IgD-negative memory B cell (primary cell): ENCODE results near the gene PTPN2. TPM values are rescaled to one million over a fixed set of nuclear protein-coding genes. Genes with fewer than 3 reads are reported as not detected.

Experiments
- H3K27ac Mint-ChIP-seq, 3 donors: one replicate each; pipeline ENCODE4 v1.8.0; 2020 to 2022; ENCODE audit warnings: mild to moderate bottlenecking in 3 of 3, mixed read lengths in 3 of 3, moderate library complexity in 1 of 3
- H3K27me3 Mint-ChIP-seq: one replicate; pipeline ENCODE4 v1.8.0; 2021; ENCODE audit warnings: mixed read lengths
- H3K36me3 Mint-ChIP-seq: one replicate; pipeline ENCODE4 v1.8.0; 2020; ENCODE audit warnings: mild to moderate bottlenecking, mixed read lengths
- H3K4me1 Mint-ChIP-seq, 3 donors: one replicate each; pipeline ENCODE4 v1.8.0; 2020 to 2022; ENCODE audit warnings: mixed read lengths in 3 of 3, mild to moderate bottlenecking in 1 of 3
- H3K4me3 Mint-ChIP-seq, 4 donors: one replicate each; pipeline ENCODE4 v1.8.0; 2020 to 2022; ENCODE audit warnings: mild to moderate bottlenecking in 4 of 4, mixed read lengths in 4 of 4, moderate library complexity in 3 of 4
- H3K9me3 Mint-ChIP-seq, 3 donors: one replicate each; pipeline ENCODE4 v1.8.0; 2020 to 2021; ENCODE audit warnings: mixed read lengths in 3 of 3, mild to moderate bottlenecking in 1 of 3
- polyA plus RNA-seq: library from polyadenylated mRNA; unstranded; fragments of 300-500 nt; fragmentation: Illumina TruSeq; gene quantifications from one replicate; pipeline ENCODE4 v1.2.3, GENCODE V29; 2021

The PTPN2 gene
- polyA plus RNA-seq, 1 donor from 2014 or later = 97.8 TPM

- H3K36me3 Mint-ChIP-seq = peaks cover 16% of the 10 kb centered on the region
- peak overlapping the region in 1 of 3 donors; percentile 20 for H3K27ac Mint-ChIP-seq
- H3K9me3 Mint-ChIP-seq = no peaks in the 10 kb centered on the region
- H3K4me1 Mint-ChIP-seq = peaks cover 33 to 54% (median 51%) of the 10 kb centered on the region in 3 donors
- peak overlapping the region in 1 of 4 donors; percentile 65 for H3K4me3 Mint-ChIP-seq
- H3K27me3 Mint-ChIP-seq = no peaks in the 10 kb centered on the region
Measured at GRCh38 chr18:12857215-12857905, 26.7 kb downstream of the PTPN2 start.

DNA sequence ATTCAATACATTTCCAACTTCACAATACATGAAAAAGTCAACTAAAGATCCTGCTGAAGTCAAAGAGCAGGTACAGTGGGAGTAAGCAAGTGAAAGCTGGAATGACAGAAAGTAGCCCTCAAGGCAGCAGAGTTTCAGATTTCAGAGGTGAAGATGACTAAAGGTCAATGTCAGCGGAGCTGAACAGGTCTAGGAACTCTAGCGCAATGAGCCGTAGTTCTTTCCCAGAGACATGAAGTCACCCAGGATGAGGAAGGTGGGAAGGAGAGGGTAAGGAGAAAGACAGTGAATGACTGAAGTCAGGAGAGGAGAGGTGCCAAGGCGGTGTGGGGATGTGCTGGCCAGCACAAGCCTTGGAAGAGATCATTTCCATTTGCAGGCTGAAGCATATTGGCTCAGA, 28.1 kb downstream of the PTPN2 start:
- Mint-ChIP-seq H3K4me1 (peaks cover 28 to 42% (median 36%) of the 10 kb centered on the region in 3 donors), H3K27ac (peak overlapping the region in 2 of 3 donors; percentile 26 to 45), H3K4me3 (peak overlapping the region in 1 of 4 donors; percentile 70), H3K27me3 (no peaks in the 10 kb centered on the region), H3K36me3 (peaks cover 19% of the 10 kb centered on the region), H3K9me3 (no peaks in the 10 kb centered on the region)

DNA sequence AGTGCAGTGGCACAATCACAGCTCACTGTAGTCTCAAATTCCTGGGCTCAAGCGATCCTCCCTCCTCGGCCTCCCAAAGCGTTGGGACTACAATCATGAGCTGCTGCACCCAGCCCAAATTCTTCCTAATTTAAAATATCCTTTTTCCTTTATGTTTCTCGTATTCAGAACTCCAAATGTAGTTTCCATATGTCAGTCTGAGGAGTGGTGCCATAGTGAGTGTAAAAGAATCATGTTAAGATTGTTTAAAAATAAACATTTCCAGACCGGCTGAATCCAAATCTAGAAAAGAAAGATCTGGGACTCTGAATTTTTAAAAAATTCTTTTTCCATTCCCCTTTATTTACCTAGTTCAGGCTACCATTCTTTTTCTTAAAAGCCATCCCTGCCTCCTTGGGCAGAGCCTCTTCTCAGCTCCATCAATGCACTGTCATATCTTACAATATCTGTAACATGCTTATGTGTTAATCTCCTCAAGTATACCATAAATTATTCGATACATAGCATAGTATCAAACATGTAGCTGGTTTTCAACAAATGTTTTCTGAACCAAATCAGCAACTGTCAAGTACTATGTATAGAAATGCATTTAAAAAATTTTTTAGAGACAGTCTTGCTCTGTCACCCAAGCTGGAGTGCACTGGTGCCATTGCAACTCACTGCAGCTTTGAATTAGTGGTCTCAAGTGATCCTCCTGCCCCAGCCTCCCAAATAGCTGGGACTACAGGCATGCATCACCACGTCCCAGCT, 31.3 kb downstream of the PTPN2 start:
- Mint-ChIP-seq H3K27me3 (no peaks in the 10 kb centered on the region), H3K27ac (no peak overlapping the region), H3K36me3 (peaks cover 12% of the 10 kb centered on the region), H3K9me3 (no peaks in the 10 kb centered on the region), H3K4me3 (no peak overlapping the region), H3K4me1 (peaks cover 19 to 28% (median 28%) of the 10 kb centered on the region in 3 donors)

DNA sequence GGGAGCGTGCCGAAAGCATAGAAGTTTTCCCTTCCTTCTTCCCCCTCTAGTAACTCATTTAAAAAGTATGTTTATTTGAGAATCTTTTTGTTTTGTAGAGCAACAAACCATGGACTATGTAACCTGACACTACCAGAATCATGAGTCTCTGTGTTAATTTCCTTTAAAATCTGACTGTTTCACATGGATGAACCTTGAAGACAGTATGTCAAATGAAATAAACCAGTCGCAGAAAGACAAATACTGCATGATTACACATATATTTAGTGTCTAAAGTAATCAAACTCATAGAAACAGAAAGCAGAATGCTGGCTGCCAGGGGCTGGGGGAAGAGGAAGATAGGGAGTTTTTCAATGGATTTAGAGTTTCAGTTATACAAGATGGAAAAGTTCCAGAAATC, 32.3 kb downstream of the PTPN2 start:
- Mint-ChIP-seq H3K4me1 (peaks cover 15 to 24% (median 22%) of the 10 kb centered on the region in 3 donors), H3K4me3 (no peak overlapping the region), H3K36me3 (peaks cover 12% of the 10 kb centered on the region), H3K27me3 (no peaks in the 10 kb centered on the region), H3K27ac (no peak overlapping the region), H3K9me3 (no peaks in the 10 kb centered on the region)

DNA sequence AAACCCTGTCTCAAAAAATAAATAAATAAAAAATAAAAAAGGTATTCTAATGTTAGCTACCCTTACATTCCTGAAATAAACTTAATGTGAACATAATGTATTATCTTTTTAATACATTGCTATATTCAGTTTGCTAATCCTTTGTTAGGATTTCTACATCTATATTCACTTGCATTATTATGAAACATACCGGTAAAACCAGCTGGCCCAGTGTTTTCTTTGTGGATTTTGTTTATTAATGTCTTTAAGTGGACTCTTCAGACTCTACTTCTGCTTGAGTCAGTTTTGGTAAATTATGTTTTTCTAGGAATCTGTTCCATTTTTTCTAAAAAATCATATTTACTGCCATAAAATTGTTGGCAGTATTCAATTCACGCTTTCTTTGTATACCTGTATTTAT, 34.5 kb downstream of the PTPN2 start:
- no peak overlapping the region for H3K27ac Mint-ChIP-seq
- H3K4me3 Mint-ChIP-seq = peak overlapping the region in 1 of 4 donors; percentile 18
- H3K27me3 Mint-ChIP-seq = no peaks in the 10 kb centered on the region
- no peaks in the 10 kb centered on the region for H3K9me3 Mint-ChIP-seq
- H3K36me3 Mint-ChIP-seq = peaks cover 6% of the 10 kb centered on the region
- H3K4me1 Mint-ChIP-seq = peaks cover 23 to 28% (median 27%) of the 10 kb centered on the region in 3 donors

GRCh38 chr18:12848405-12848804, 35.6 kb downstream of the PTPN2 start:
- Mint-ChIP-seq H3K4me3 (no peak overlapping the region), H3K36me3 (peaks cover 6% of the 10 kb centered on the region), H3K27me3 (no peaks in the 10 kb centered on the region), H3K27ac (no peak overlapping the region), H3K9me3 (no peaks in the 10 kb centered on the region), H3K4me1 (peaks cover 27 to 37% (median 30%) of the 10 kb centered on the region in 3 donors)

DNA sequence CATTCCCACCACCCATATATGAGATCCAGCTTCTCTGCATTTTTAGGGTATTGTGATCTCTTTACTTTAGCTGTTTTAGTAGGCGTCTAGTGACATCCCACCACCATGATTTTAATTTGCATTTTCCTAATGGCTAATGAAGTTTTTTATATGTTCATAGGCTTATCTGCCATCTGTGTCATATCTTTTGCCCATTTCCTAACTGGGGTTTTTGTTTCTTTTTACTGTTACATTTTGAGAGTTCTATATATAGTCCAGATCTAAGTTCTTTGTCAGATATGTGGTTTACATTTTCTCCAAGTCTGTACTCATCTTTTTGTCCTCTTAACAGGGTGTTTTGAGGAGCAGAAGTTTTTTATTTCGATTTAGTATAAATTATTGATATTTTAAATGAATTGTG, 39.6 kb downstream of the PTPN2 start:
- peaks cover 36 to 52% (median 50%) of the 10 kb centered on the region in 3 donors for H3K4me1 Mint-ChIP-seq
- peak overlapping the region; percentile 51 to 67 (median 63) for H3K27ac Mint-ChIP-seq
- peaks cover 6% of the 10 kb centered on the region for H3K36me3 Mint-ChIP-seq
- no peaks in the 10 kb centered on the region for H3K27me3 Mint-ChIP-seq
- H3K9me3 Mint-ChIP-seq = no peaks in the 10 kb centered on the region
- no peak overlapping the region for H3K4me3 Mint-ChIP-seq

DNA sequence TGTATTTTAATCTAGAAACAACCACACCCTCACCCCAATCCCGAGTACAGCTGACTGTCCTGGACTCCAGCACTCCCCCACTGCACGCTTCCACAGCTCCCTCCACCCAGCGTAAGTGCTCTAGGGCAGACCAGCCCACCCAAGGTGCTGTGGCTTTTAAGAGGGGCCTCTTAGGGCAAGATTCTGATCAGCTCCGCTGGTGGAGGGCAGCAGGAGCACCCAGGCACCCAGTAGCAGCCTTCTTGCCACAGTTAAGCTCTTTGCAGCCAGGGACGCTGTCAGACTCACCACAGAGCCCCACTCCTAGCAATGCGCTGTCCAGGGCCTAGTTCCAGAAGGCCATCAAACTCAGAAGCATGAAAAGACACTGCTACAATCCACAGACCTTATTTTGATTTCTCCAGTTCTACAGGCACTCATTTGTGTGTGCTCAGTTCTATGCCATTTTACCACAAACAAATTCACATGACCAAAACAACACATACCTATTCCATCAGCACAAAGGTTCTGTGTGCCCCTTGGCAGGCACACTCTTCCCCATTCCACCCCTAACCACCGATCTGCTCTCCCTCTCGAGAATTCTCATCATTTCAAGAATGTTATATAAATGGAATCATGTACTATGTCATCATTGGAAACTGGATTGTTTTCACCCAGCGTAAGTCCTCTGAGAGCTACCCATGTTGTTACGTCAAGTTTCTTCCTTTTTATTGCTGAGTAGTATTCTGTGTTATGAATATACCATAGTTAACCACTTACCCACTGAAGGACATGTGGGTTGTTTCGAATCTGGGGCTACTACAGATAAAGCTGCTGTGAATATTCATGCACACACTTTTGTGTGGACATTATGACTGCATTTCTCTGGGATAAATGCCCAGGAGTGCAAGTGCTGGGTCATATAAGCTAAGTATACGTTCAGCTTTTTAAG, 40.4 kb downstream of the PTPN2 start:
- H3K36me3 Mint-ChIP-seq = peaks cover 6% of the 10 kb centered on the region
- H3K4me1 Mint-ChIP-seq = peaks cover 39 to 58% (median 49%) of the 10 kb centered on the region in 3 donors
- H3K27me3 Mint-ChIP-seq = no peaks in the 10 kb centered on the region
- H3K4me3 Mint-ChIP-seq = peak overlapping the region in 2 of 4 donors; percentile 1 to 19
- H3K9me3 Mint-ChIP-seq = no peaks in the 10 kb centered on the region
- H3K27ac Mint-ChIP-seq = peak overlapping the region; percentile 51 to 67 (median 63)

DNA sequence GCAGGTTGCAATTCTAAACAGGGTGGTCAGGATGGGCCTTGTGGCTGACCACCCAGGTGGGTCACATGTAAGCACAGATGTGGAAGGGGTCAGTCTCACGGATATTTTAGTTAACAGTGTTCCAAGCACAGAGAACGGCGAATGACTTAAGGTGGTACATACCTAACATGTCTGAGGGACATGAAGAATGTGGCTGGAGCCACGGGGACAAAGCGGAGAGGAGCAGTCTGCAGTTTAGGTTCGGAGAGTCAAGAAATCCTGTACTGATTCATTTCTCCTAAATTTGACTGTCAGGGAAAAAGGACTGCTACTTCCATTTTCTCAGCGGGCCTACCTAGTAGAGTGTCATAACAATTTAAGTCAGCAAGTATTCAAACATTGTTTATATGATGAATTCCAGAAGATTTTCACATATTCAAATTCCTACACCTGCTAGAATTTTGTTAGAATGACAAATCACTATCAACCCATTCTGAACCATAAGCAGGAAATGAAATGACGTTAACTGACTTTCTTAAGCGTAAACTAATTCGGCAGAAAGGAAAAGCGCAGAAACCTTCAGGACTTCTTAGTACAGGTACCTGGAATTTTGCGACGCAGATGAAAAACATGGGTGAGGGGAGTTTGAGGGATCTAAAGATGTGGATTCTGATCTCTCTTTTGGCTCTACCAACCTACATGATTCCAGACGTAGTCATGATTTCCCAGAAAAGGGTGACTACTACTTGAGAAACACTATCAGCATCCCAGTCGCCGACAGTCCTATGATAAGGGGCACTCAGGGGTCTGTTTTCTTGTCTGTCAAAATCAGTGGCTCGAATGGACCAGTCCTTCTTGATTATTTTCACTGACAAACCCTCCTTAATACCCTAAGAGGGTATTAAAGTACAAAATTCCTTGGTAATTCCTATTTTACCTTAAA, 41.3 kb downstream of the PTPN2 start:
- Mint-ChIP-seq H3K27ac (peak overlapping the region in 2 of 3 donors; percentile 14 to 67), H3K36me3 (peaks cover 6% of the 10 kb centered on the region), H3K9me3 (no peaks in the 10 kb centered on the region), H3K4me3 (peak overlapping the region in 2 of 4 donors; percentile 20 to 41), H3K4me1 (peaks cover 43 to 63% (median 55%) of the 10 kb centered on the region in 3 donors), H3K27me3 (no peaks in the 10 kb centered on the region)

GRCh38 chr18:12841070-12841469, 43.0 kb downstream of the PTPN2 start:
- H3K27me3 Mint-ChIP-seq = no peaks in the 10 kb centered on the region
- H3K4me3 Mint-ChIP-seq = peak overlapping the region in 2 of 4 donors; percentile 81 to 82
- peaks cover 6% of the 10 kb centered on the region for H3K36me3 Mint-ChIP-seq
- H3K4me1 Mint-ChIP-seq = peaks cover 38 to 53% (median 53%) of the 10 kb centered on the region in 3 donors
- no peaks in the 10 kb centered on the region for H3K9me3 Mint-ChIP-seq
- peak overlapping the region; percentile 76 to 90 (median 80) for H3K27ac Mint-ChIP-seq

DNA sequence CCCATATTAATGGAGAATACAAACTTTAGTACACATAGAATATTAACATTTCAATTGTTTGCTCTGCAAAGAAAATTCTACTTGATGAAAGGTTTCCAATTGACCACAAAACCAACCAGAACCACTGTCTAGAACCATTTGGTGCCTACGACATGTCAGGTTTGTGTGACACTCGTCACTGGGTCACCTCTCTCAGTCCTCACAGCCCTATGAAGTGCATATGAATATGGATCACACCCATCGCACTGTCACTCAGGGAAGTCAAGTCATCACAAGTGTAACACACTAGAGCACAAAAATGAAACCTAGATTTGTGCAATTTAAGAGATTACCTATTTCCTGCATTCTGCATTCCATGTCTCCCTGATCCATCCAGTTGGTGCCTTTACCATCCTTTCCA, 43.7 kb downstream of the PTPN2 start:
- no peaks in the 10 kb centered on the region for H3K27me3 Mint-ChIP-seq
- H3K4me3 Mint-ChIP-seq = peak overlapping the region; percentile 13 to 87 (median 82)
- peak overlapping the region; percentile 76 to 98 (median 90) for H3K27ac Mint-ChIP-seq
- H3K36me3 Mint-ChIP-seq = peaks cover 8% of the 10 kb centered on the region
- peaks cover 37 to 53% (median 48%) of the 10 kb centered on the region in 3 donors for H3K4me1 Mint-ChIP-seq
- no peaks in the 10 kb centered on the region for H3K9me3 Mint-ChIP-seq

DNA sequence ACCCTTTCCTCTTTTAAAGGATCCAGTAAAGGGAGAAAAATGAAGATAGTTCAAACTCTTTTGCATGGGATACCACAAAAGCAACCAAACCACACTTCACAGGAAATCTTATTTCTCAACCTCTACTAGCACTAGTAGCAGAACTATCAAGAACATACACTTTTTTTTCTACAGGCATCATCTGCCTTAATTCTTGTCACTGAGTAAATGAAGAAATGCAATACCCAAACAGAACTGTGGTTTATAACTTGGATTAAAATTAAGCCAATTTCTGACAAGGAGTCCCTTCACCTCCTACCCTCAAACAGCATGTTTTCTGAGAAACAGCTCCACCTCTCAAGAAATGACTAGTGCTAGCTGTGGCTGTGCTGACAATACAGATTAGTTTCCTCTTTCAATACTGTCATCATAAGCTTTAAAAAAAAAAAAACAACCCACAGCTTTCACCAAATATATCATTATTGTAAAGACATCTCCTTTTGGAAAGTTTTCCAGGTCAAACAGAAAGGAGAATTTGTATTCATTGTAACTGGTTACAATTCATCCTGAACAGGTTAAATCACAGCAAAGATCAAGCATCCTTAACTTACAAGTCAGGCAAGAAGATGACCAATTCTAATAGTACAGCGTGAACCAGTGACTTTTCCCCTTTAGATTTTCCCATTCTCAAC, 44.4 kb downstream of the PTPN2 start:
- peaks cover 33 to 47% (median 42%) of the 10 kb centered on the region in 3 donors for H3K4me1 Mint-ChIP-seq

DNA sequence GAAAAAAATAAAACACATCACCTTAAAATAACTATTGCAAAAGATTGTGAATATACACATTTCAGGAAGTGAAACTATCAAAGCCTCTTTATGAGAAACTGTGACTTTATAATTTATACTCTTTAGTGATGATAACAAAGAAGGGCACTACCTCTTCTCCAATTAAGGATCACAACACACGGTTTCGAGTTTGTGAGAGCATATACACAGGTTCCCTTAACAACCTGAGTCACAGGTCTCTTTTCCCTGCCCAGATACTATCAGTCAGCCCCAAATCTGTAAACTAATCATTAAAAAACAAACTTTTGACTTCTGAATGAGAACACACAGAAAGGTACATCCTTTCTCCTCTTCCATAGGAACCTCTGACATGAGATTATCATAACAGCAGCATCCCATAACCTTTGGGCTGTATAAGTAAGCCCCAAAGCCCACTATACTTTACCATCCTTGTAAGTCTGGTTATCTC, 44.9 kb downstream of the PTPN2 start:
- peaks cover 11% of the 10 kb centered on the region for H3K36me3 Mint-ChIP-seq

More for the DNA sequence above, 44.4 kb downstream of the PTPN2 start:
- H3K36me3 Mint-ChIP-seq = peaks cover 9% of the 10 kb centered on the region
- no peaks in the 10 kb centered on the region for H3K9me3 Mint-ChIP-seq
- H3K27ac Mint-ChIP-seq = peak overlapping the region; percentile 76 to 98 (median 90)
- H3K27me3 Mint-ChIP-seq = no peaks in the 10 kb centered on the region
- peak overlapping the region; percentile 66 to 87 (median 77) for H3K4me3 Mint-ChIP-seq

More for the DNA sequence above, 44.9 kb downstream of the PTPN2 start:
- Mint-ChIP-seq H3K4me1 (peaks cover 30 to 41% (median 38%) of the 10 kb centered on the region in 3 donors), H3K9me3 (no peaks in the 10 kb centered on the region), H3K27me3 (no peaks in the 10 kb centered on the region), H3K4me3 (peak overlapping the region; percentile 66 to 87 (median 77)), H3K27ac (peak overlapping the region; percentile 76 to 98 (median 90))
